Breast epithelium (tissue), 4 donors: ENCODE measurements around the gene LUM. TPM values are rescaled to one million over a fixed set of nuclear protein-coding genes. Genes with fewer than 3 reads are reported as not detected.

Experiments used
- DNase-seq, 2 donors: peaks; one replicate each; pipeline ENCODE4 v3.0.0-alpha.2; 2019; ENCODE audit warnings: low spot score in 2 of 2
- H3K27ac ChIP-seq, 2 donors: fragments of 200-600 bp; sonication (generic) in 1 of 2; one replicate each; pipeline ENCODE4 v1.5.1; 2016 to 2019; ENCODE audit warnings: mild to moderate bottlenecking in 1 of 2
- H3K27me3 ChIP-seq, 2 donors: fragments of 200-600 bp; sonication (generic) in 1 of 2; one replicate each; pipeline versions ENCODE4 v1.5.1 to v1.6.0; 2017 to 2019; ENCODE audit warnings: control low read depth in 1 of 2, mild to moderate bottlenecking in 1 of 2
- H3K36me3 ChIP-seq: fragments of 200-600 bp; one replicate; pipeline ENCODE4 v1.5.1; 2019
- H3K4me1 ChIP-seq, 2 donors: fragments of 200-600 bp; sonication (generic); one replicate each; pipeline ENCODE4 v1.5.1; 2016 to 2019; ENCODE audit warnings: control low read depth in 1 of 2
- H3K4me3 ChIP-seq, 3 donors: fragments of 200-600 bp; sonication (generic); 1 replicate in 2 of 3; 2 replicates in 1 of 3; pipeline ENCODE4 v1.5.1; 2016 to 2019; ENCODE audit warnings: mild to moderate bottlenecking in 3 of 3, moderate library complexity in 2 of 3
- H3K9me3 ChIP-seq, 2 donors: fragments of 200-600 bp; sonication (generic) in 1 of 2; one replicate each; pipeline ENCODE4 v1.5.1; 2016 to 2019; ENCODE audit warnings: control low read depth in 1 of 2
- POLR2A ChIP-seq: fragments of 450-650 bp; IDR thresholded peaks from one replicate; pipeline ENCODE4 v1.6.1; 2016; ENCODE audit warnings: antibody characterized with exemption, mild to moderate bottlenecking, moderate library complexity
- POLR2AphosphoS5 ChIP-seq, 3 donors: sonication (generic); formaldehyde crosslinking; IDR thresholded peaks; one replicate each; pipeline ENCODE4 v1.6.1; 2017; ENCODE audit warnings: antibody characterized with exemption in 3 of 3
- intact Hi-C: fragments of 100-400 bp; cut with DNase I; formaldehyde crosslinking; loops from one replicate; pipeline ENCODE4 v1.15.1; 2023; ENCODE audit warnings: low total_unique reads
- total RNA-seq, 3 donors: library from RNA; depleted of rRNA; stranded (reverse); fragments of >200 nt; gene quantifications; one replicate each; pipeline ENCODE4 v1.1.0, GENCODE V29; 2016
- TF ChIP-seq, protein P1 (sequence below), 3 donors: fragments of 450-650 bp; IDR thresholded peaks; one replicate each; pipeline ENCODE4 v1.5.1; 2016 to 2017; ENCODE audit warnings: antibody characterized with exemption in 3 of 3, mild to moderate bottlenecking in 3 of 3, moderate library complexity in 3 of 3

Gene LUM, protein sequence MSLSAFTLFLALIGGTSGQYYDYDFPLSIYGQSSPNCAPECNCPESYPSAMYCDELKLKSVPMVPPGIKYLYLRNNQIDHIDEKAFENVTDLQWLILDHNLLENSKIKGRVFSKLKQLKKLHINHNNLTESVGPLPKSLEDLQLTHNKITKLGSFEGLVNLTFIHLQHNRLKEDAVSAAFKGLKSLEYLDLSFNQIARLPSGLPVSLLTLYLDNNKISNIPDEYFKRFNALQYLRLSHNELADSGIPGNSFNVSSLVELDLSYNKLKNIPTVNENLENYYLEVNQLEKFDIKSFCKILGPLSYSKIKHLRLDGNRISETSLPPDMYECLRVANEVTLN
- total RNA-seq, result 100 to 1,000 TPM; 180 to 449 (median 183) TPM

DNA sequence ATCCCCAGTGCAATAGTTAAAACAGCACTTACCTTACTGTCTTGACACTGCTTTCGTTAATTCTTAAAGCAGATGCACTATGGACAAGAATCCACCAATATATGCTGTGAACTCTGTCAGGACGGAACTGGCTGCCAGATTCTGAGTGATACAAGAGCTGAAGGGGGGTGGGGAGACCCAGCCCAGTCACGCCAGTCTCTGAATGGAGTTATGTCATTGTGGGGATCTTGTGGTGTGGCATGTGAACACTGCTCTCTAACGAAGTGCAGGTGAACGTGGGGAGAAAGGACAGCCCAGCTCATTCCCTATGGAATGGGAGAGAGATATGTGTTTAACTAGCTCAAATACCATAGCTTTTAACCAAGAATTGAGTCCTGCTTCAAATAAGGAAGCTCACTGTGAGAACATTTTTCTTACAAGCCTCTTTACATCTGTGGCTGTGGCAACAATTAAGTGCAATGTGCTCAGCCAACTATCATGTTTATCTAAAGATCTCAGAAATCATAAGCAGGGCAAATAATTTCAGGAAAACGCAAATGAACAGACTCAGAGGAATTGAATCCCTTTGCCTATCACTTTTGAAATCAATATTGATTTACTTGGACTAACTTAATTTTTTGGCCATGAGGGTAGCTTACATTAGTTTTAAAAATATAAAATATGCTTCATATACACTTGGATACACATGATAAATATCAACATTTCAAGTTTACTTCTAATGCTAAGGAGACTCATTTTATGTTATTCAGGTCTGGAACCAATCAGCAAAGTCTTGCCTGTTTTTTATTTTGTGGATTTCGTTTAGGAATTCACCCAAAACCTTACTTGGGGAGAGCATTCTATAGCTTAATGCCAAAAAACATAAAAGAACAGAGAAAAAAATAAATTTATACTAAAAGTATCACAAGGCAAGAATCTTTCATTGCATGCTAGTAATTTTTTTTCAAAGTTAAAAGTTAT lies at the start of gene LUM:
LUM (minus strand) TSS at position 129 of the 960 bp plus-strand sequence. CDS start 2,515 bp downstream, outside the sequence.
- H3K4me1 ChIP-seq, result no peaks in the 10 kb centered on the region
- DNase-seq, result no peak
- intact Hi-C loops, result no loop called here

DNA sequence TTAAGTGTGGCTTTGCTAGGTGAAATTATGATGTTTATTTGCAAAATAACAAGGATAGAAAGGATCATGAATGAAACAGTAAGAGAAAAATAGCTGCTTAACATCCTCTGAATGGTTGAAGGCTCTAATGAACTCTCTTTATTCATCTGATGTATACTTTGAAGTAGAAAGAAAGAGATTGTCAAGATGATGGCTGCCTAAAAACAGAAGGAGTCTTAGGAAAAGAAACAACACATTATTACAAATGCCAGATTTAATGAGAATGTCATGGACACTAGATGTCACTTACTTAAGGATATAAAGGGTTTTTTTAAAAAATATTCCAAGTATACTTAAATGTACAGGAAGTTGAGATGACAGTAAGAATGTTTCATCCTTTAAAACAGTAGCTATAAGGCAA lies 49.7 kb upstream of the LUM start:
- no peaks in the 10 kb centered on the region for H3K4me1 ChIP-seq
- no peaks in the 10 kb centered on the region for H3K36me3 ChIP-seq
- TF ChIP-seq, protein P1, sequence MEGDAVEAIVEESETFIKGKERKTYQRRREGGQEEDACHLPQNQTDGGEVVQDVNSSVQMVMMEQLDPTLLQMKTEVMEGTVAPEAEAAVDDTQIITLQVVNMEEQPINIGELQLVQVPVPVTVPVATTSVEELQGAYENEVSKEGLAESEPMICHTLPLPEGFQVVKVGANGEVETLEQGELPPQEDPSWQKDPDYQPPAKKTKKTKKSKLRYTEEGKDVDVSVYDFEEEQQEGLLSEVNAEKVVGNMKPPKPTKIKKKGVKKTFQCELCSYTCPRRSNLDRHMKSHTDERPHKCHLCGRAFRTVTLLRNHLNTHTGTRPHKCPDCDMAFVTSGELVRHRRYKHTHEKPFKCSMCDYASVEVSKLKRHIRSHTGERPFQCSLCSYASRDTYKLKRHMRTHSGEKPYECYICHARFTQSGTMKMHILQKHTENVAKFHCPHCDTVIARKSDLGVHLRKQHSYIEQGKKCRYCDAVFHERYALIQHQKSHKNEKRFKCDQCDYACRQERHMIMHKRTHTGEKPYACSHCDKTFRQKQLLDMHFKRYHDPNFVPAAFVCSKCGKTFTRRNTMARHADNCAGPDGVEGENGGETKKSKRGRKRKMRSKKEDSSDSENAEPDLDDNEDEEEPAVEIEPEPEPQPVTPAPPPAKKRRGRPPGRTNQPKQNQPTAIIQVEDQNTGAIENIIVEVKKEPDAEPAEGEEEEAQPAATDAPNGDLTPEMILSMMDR (IDR thresholded peaks at IDR 0.05), result no peak
- TF ChIP-seq POLR2A (no peak), POLR2AphosphoS5 (IDR thresholded peaks at IDR 0.05) (no peak)
- intact Hi-C loops, result no loop called here
- no peak overlapping the region for H3K27ac ChIP-seq
- H3K27me3 ChIP-seq, result no peaks in the 10 kb centered on the region
- no peaks in the 10 kb centered on the region for H3K9me3 ChIP-seq
- H3K4me3 ChIP-seq, result no peak overlapping the region
- DNase-seq, result no peak

More for the DNA sequence above, at the start of gene LUM:
- peak within 1 kb of the TSS; percentile 57 to 80 for H3K27ac ChIP-seq
- H3K36me3 ChIP-seq, result no peaks in the 10 kb centered on the region
- TF ChIP-seq POLR2AphosphoS5 (IDR thresholded peaks at IDR 0.05) (peak in 1 of 3 donors; percentile 20), POLR2A (no peak)
- H3K9me3 ChIP-seq, result no peaks in the 10 kb centered on the region
- H3K27me3 ChIP-seq, result no peaks in the 10 kb centered on the region
- peak within 1 kb of the TSS; percentile 28 to 57 (median 41) for H3K4me3 ChIP-seq

DNA sequence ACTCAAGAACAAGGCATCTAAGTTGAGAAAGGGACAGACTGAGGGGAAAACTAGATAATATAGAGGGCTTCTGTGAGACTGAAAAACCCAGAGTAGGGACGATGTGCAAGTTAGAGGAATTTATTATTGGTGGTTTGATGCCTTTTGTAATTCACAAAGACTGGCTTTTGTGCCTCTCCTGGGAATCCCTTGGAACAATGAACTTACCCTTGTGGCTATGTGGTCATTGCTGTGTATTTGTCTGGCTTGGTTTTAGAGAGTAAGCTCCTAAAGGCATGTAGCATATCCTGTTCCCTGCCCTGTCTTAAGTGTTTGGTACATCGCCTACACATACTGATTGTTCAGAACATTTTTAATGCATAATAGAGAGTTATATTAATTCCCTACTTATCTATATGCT lies 44.7 kb upstream of the LUM start:
- Histone ChIP-seq H3K36me3 (no peaks in the 10 kb centered on the region), H3K27ac (peak overlapping the region in 1 of 2 donors; percentile 22), H3K9me3 (no peaks in the 10 kb centered on the region), H3K4me3 (no peak overlapping the region), H3K27me3 (no peaks in the 10 kb centered on the region), H3K4me1 (no peaks in the 10 kb centered on the region)
- intact Hi-C loops, result no loop called here
- TF ChIP-seq POLR2AphosphoS5 (IDR thresholded peaks at IDR 0.05), result no peak
- TF ChIP-seq POLR2A, result no peak
- TF ChIP-seq, protein P1 (IDR thresholded peaks at IDR 0.05), result no peak
- no peak for DNase-seq

DNA sequence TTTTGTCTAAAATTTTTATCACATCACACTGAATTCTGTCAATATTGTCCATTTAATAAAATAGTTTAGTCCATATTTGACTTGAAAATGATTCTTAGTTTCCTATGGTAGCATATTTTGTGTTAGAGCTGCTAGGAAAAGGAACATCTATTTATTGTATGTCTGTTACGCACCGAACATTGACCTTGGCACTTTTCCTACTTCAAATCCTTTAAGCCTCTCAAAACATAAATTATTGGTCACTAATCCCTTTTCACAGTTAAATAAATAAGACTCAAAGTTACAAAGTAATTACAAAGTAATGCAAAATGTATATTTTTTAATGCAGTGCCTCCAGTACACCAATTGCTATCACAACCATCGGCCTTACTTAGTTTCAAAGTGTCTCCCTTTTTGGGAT lies 42.8 kb upstream of the LUM start:
- Histone ChIP-seq H3K27me3 (no peaks in the 10 kb centered on the region), H3K4me1 (no peaks in the 10 kb centered on the region), H3K27ac (no peak overlapping the region), H3K9me3 (no peaks in the 10 kb centered on the region), H3K36me3 (no peaks in the 10 kb centered on the region), H3K4me3 (no peak overlapping the region)
- DNase-seq, result no peak
- intact Hi-C loops, result no loop called here
- no peak for TF ChIP-seq POLR2AphosphoS5 (IDR thresholded peaks at IDR 0.05)
- TF ChIP-seq POLR2A, result no peak
- TF ChIP-seq, protein P1 (IDR thresholded peaks at IDR 0.05), result no peak

DNA sequence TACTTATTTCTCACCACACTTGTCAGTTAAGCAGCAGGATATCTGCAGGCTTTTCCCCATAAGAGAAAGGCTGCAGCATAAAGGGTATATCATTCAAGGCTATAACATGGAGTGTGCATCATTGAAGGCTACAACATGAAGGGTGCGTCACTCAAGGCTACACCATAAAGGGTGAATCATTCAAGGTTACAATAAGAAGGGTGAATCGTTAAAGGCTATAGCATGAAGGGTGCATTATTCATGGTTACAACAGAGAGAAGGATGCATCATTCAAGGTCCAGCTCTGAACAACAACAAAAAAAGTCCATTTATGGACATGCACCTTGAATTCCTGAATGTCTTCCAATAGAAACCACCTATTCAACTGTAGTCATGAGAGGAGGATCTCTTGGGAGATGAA lies 32.8 kb upstream of the LUM start:
- intact Hi-C loops, result no loop called here
- DNase-seq, result no peak
- TF ChIP-seq, protein P1 (IDR thresholded peaks at IDR 0.05), result no peak
- TF ChIP-seq POLR2A, result no peak
- no peak for TF ChIP-seq POLR2AphosphoS5 (IDR thresholded peaks at IDR 0.05)
- Histone ChIP-seq H3K9me3 (no peaks in the 10 kb centered on the region), H3K27ac (no peak overlapping the region), H3K4me3 (no peak overlapping the region), H3K4me1 (no peaks in the 10 kb centered on the region), H3K36me3 (no peaks in the 10 kb centered on the region), H3K27me3 (no peaks in the 10 kb centered on the region)
